NCI-H460 (cell line): ENCODE results near the gene COLEC12. TPM values are rescaled to one million over a fixed set of nuclear protein-coding genes. Genes with fewer than 3 reads are reported as not detected.

Experiments
- DNase-seq: peaks from one replicate; pipeline ENCODE4 v3.0.0-alpha.2; 2016; ENCODE audit warnings: low read depth; ENCODE audit errors: extremely low read depth
- total RNA-seq: library from RNA; depleted of rRNA; stranded (reverse); fragments of >200 nt; shearing (Covaris generic); gene quantifications from 2 replicates; pipeline ENCODE4 v1.2.3, GENCODE V29; 2014

The COLEC12 gene
- total RNA-seq, 1 experiment from 2014 or later: 0.05 TPM

- DNase-seq: no peak
Measured at GRCh38 chr18:448116-448790, 52.2 kb downstream of the COLEC12 start.

GRCh38 chr18:446941-447560, 53.5 kb downstream of the COLEC12 start:
- no peak for DNase-seq

GRCh38 chr18:445055-445454, 55.4 kb downstream of the COLEC12 start:
- DNase-seq: no peak

GRCh38 chr18:438571-438970, 61.9 kb downstream of the COLEC12 start:
- no peak for DNase-seq

- no peak for DNase-seq
Measured at GRCh38 chr18:435940-436339, 64.6 kb downstream of the COLEC12 start.

GRCh38 chr18:434410-434809, 66.1 kb downstream of the COLEC12 start:
- DNase-seq: no peak

GRCh38 chr18:433960-434359, 66.5 kb downstream of the COLEC12 start:
- DNase-seq: no peak

GRCh38 chr18:433298-433697, 67.2 kb downstream of the COLEC12 start:
- DNase-seq: no peak

GRCh38 chr18:432791-433190, 67.7 kb downstream of the COLEC12 start:
- no peak for DNase-seq

GRCh38 chr18:429030-429429, 71.5 kb downstream of the COLEC12 start:
- DNase-seq: no peak

GRCh38 chr18:427005-427404, 73.5 kb downstream of the COLEC12 start:
- no peak for DNase-seq

GRCh38 chr18:425106-425745, 75.3 kb downstream of the COLEC12 start:
- DNase-seq: no peak

- no peak for DNase-seq
Measured at GRCh38 chr18:424668-425067, 75.8 kb downstream of the COLEC12 start.

GRCh38 chr18:424071-424661, 76.3 kb downstream of the COLEC12 start:
- no peak for DNase-seq

- DNase-seq: no peak
Measured at GRCh38 chr18:422966-423365, 77.5 kb downstream of the COLEC12 start.

- DNase-seq: no peak
Measured at GRCh38 chr18:421247-422155, 79.0 kb downstream of the COLEC12 start.

- no peak for DNase-seq
Measured at GRCh38 chr18:420661-421246, 79.7 kb downstream of the COLEC12 start.

GRCh38 chr18:419541-420175, 80.8 kb downstream of the COLEC12 start:
- no peak for DNase-seq

GRCh38 chr18:417495-417894, 83.0 kb downstream of the COLEC12 start:
- no peak for DNase-seq

- no peak for DNase-seq
Measured at GRCh38 chr18:416930-417329, 83.6 kb downstream of the COLEC12 start.
